ENCODE measurements around the gene FARP1.

- TF ChIP-seq POLR2A (IDR thresholded peaks at IDR 0.05): no peak
- no peak for TF ChIP-seq CTCF (IDR thresholded peaks at IDR 0.05)
These were observed 155.7 kb downstream of the FARP1 start for GRCh38 chr13:98298599-98298998.

Measured in body of pancreas (tissue), 4 donors.